Stimulated activated CD4-positive, alpha-beta T cell treated with anti-CD3 and anti-CD28 coated beads, Interleukin-15, amount 100 ng/mL, for 48 hours (primary cell): Measurements from ENCODE around the gene IRS1.
"Not testable (repeated sequence)": the region's sequence is repeated elsewhere in the genome, so short reads cannot be mapped to it uniquely, and the experiment has no call there.

ENCODE experiments used
- DNase-seq, 2 donors: peaks; one replicate each; pipeline ENCODE4 v3.0.0-alpha.2; 2020; ENCODE audit warnings: low read depth in 2 of 2

Gene IRS1

GRCh38 chr2:226799211-226799975 is at the start of gene IRS1:
TSS of gene IRS1 (minus strand) at chr2:226799820. CDS start at chr2:226798738, 1,082 bp downstream.
- peak in 1 of 2 donors; percentile 46 for DNase-seq

GRCh38 chr2:226849349-226849748 is 49.7 kb upstream of the IRS1 start:
- no peak for DNase-seq

- DNase-seq, result no peak
Observed at GRCh38 chr2:226847511-226847910, 47.9 kb upstream of the IRS1 start.

GRCh38 chr2:226847090-226847489 is 47.5 kb upstream of the IRS1 start:
- no peak for DNase-seq

GRCh38 chr2:226845386-226846116 is 45.9 kb upstream of the IRS1 start:
- no peak for DNase-seq

GRCh38 chr2:226843001-226843400 is 43.4 kb upstream of the IRS1 start:
- not testable (repeated sequence) for DNase-seq

GRCh38 chr2:226839951-226840350 is 40.3 kb upstream of the IRS1 start:
- no peak for DNase-seq

- DNase-seq, result no peak
Observed at GRCh38 chr2:226839161-226839560, 39.5 kb upstream of the IRS1 start.

GRCh38 chr2:226838722-226839121 is 39.1 kb upstream of the IRS1 start:
- no peak for DNase-seq

- no peak for DNase-seq
Observed at GRCh38 chr2:226837787-226838603, 38.4 kb upstream of the IRS1 start.

- DNase-seq, result no peak
Observed at GRCh38 chr2:226837334-226837733, 37.7 kb upstream of the IRS1 start.

- DNase-seq, result no peak
Observed at GRCh38 chr2:226836548-226836885, 36.9 kb upstream of the IRS1 start.

- peak; percentile 90 for DNase-seq
Observed at GRCh38 chr2:226835796-226836547, 36.4 kb upstream of the IRS1 start, which contains the start of gene RHBDD1. TSS of gene RHBDD1 (plus strand) at chr2:226836054. CDS start at chr2:226864694, 28,640 bp downstream.

- DNase-seq, result peak in 1 of 2 donors; percentile 16
Observed at GRCh38 chr2:226835420-226835795, 35.8 kb upstream of the IRS1 start.

GRCh38 chr2:226834880-226835279 is 35.3 kb upstream of the IRS1 start:
- not testable (repeated sequence) for DNase-seq

GRCh38 chr2:226832061-226832460 is 32.4 kb upstream of the IRS1 start:
- DNase-seq, result no peak

- no peak for DNase-seq
Observed at GRCh38 chr2:226831266-226831665, 31.6 kb upstream of the IRS1 start.

GRCh38 chr2:226829721-226830631 is 30.4 kb upstream of the IRS1 start:
- DNase-seq, result no peak

- DNase-seq, result no peak
Observed at GRCh38 chr2:226828191-226828590, 28.6 kb upstream of the IRS1 start.

- DNase-seq, result no peak
Observed at GRCh38 chr2:226825056-226825455, 25.4 kb upstream of the IRS1 start.
